NCI-H1092 (cell line): ENCODE results near the gene LRP2BP.
"Not testable (repeated sequence)": the region's sequence is repeated elsewhere in the genome, so short reads cannot be mapped to it uniquely, and the experiment has no call there.

Experiments used
- DNase-seq: peaks from one replicate; lab custom pipeline; 2025; lab: John Stamatoyannopoulos, UW

Gene LRP2BP

GRCh38 chr4:185395956-185396723 is 416 bp upstream of the LRP2BP start:
- peak; percentile 93 for DNase-seq

DNA sequence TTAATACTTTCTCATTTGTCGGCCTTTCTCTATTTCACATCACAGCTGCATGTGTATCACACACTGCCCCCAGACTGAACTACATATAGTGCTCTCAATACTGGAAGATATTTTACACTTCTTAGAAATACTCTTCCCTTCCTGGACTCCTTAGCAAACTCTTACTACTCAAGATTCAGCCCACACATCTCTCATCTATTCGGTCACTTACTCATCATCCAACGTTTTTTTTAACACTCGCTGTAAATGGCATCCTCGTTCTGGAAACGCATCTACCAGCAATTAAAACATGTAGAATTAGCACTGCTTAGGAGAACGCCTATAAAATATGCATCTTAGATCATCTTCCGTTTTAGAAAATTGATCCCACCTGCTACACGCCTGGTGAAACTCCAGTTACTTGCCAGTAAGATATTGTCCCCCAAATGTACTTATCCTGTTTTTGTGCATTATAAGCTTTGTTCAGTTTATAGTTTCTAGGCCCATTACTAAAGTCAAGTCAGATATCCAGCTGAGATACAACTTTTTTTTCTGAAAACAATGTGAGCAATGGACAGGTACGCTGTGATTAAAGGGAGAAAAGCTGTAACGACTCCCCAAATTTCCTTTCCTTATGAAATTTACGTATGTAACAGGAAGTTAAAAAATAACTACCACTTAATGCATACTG is 1.0 kb downstream of the LRP2BP start:
- DNase-seq: no peak

GRCh38 chr4:185392156-185392555 is 3.6 kb downstream of the LRP2BP start:
- no peak for DNase-seq

GRCh38 chr4:185390941-185391340 is 4.8 kb downstream of the LRP2BP start:
- DNase-seq: no peak

DNA sequence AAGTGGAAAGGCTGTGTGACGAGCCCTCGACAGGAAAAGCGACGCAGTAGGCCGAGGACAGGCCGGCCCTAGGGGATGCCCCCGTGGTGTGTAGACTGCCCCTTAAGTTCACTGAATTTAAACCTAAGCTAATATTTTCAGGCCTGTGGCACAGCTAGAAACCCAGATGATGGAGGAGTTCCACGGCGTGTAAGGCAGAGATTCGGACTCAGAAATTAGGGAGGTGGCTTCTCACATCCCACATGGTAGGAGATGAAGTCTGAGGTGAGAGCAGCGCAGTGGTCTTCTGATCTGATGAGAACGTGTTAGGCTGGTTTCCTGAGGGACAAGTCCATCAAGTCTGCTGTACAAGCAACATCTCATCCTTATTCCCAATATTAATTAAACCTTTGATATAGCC is 7.8 kb downstream of the LRP2BP start:
- no peak for DNase-seq

GRCh38 chr4:185384930-185385331 is 10.8 kb downstream of the LRP2BP start:
- no peak for DNase-seq

GRCh38 chr4:185384061-185384460 is 11.7 kb downstream of the LRP2BP start:
- DNase-seq: no peak

DNA sequence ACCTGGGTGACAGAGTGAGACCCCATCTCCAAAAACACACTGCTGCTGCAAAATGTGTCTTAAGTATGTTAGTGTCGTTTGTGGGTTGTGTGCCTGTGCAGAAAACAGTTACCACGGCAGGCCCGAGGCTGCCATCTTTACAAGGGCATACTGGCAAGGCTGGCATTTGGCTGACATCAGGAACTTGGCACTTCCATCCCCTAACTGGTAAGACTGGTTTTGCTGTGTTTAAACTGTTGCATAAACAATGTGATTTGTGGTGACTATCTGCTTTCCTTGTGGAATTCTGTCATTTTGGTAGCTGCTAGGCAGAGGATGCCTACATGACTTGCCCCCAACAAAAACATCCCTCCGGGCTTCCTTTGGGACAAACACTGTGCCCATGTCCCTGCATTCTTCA is 12.3 kb downstream of the LRP2BP start:
- no peak for DNase-seq

DNA sequence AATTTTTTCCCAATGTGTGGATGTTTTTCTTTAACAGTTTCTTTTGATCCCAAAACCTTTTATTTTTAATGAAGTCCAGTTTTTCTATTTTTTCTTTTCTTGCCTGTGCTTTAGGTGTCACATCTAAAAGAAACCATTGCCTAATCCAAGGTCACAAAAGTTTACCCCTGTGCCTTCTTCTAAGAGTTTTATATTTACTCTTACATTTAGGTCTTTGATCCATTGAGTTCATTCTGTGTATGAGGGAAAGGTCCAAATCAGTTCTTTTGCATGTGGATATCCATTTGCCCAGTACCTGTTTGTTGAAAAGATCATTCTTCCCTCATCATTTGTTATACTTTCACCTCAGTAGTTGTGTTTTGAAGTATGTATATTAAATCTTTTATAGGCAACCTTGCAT is 13.0 kb downstream of the LRP2BP start:
- DNase-seq: no peak

- no peak for DNase-seq
Observed at GRCh38 chr4:185381288-185382196, 14.2 kb downstream of the LRP2BP start.

GRCh38 chr4:185380320-185380719 is 15.4 kb downstream of the LRP2BP start:
- no peak for DNase-seq

DNA sequence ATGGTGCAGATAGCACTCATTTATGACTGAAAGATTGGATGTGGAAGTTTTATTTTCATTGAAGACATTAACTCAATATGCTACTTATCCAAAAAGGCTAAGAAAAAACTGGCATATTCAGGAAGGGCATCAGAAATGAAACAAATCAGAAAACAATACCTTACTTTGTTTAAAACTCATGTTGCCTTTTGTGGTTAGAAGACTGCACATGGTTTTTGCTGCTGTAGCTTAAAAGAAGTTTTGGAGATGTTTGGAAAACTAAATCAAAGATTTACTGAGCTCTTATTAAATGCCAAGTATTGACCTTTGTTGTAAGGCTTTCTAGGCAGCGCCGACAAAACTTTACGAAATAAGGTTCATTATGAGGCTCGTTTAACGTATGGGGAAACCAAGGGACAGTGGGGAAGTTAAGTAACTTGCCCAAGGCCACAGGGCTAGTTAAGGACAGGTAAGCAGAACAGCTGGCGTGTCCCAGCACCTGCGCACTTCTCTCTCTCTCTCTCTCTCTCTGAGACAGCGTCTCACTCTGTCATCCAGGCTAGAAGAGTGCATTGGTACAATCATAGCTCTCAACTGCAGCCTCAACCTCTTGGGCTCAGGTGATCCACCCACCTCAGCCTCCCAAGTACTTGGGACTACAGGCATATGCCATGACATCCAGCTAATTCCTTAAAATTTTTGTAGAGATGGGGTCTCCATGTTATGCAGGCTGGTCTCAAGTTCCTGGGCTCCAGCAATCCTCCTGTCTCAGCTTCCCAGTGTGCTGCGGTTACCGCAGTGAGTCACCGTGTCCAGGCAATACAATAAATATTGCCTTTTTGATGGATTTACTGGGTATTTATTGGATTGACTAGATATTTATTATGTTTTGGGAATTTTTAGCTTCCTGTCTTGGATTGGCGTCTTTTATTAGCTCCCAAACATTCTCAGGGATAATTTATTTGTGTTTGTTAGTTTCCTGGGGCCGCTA is 16.1 kb downstream of the LRP2BP start:
- DNase-seq: no peak

DNA sequence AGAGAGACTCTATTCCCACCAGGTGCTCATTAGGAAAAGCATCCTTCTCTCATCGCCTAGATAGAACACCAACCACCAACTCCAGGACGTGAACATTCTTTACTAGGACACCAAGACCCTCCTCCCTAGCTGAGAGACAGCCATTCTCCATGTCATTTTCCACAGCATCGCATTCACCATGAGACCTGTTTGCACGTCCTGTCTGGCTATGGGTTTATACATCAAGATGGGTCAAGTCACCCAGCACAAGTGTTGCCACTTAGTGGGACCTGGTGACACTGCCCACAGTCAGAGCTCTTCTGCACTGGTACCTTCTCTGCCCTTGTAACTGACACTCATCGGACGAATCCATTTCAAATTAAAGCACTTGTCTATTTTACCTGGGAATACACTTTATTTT is 17.5 kb downstream of the LRP2BP start:
- no peak for DNase-seq

DNA sequence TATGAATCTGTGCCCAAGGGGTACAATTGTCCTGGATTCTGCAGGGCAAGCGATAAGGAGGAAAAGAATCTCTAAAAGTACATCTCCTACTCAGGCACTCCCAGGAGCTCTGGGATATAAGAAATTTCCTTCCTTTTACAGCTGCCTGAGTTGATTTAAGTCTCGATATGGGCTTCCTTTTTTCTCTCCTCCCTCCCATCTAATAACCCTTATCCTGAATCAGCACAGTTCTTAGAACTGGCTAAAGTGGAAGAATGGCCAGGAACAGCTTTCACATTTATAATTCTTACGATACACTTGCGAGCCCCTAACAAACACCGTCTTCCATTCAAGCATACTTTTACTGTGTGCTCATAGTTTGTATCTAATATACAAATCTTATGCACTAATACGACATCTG is 21.2 kb downstream of the LRP2BP start:
- DNase-seq: no peak

- no peak for DNase-seq
Observed at GRCh38 chr4:185374027-185374426, 21.7 kb downstream of the LRP2BP start.

DNA sequence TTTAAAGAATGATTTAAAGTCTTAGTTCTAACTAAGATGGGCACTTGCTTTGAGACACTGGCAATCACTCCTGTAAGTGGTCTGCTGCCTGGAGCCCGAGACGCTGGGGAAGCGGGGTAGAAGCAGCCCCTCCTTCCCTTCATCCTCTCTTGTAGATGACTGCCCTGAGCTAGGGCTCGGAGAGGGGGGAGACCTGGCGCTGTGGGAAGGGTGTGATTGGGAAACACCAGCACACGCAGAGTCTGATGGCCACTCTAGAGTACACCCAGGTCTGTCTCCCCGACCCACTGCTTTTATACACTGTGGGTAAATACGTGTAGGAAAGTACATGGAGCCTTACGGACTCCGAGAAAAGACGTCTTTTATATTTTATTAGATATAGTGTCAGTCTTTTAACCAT is 24.0 kb downstream of the LRP2BP start:
- no peak for DNase-seq

- DNase-seq: no peak
Observed at GRCh38 chr4:185370268-185370949, 25.3 kb downstream of the LRP2BP start.

DNA sequence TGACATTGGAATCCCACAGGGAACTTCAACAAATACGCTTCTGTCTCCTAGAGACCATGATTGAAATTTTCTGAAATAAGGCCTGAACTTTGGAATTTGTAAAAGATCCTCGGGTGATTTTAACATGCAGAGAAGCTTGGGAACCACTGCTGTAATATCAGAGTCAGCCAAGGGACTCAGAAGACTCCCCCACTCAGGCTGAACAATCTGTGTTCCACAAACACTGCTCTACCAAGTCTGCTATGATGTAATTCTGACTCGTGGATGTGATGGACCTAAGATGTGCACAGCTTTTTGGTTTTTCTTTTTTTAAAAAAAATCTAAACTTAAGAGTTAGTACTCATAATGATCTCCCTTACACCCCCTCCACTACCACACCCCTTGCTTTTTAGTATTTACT is 26.0 kb downstream of the LRP2BP start:
- no peak for DNase-seq

GRCh38 chr4:185364886-185365285 is 30.8 kb downstream of the LRP2BP start:
- no peak for DNase-seq

GRCh38 chr4:185363251-185363650 is 32.5 kb downstream of the LRP2BP start:
- DNase-seq: no peak

GRCh38 chr4:185362570-185362969 is 33.2 kb downstream of the LRP2BP start:
- not testable (repeated sequence) for DNase-seq
